HG02610 (cell line): ENCODE data around the gene DFFB.

ENCODE experiments used
- ATAC-seq: cut with Tn5 transposase; IDR thresholded peaks from one replicate; pipeline ENCODE4 v1.9.1; 2021; ENCODE audit warnings: mild to moderate bottlenecking, moderate library complexity; ENCODE audit not compliant: unreplicated experiment

The DFFB gene

GRCh38 chr1:3923378-3924185, 66.3 kb downstream of the DFFB start:
- no peak for ATAC-seq

- ATAC-seq, result no peak
Measured at GRCh38 chr1:3924186-3924824, 67.0 kb downstream of the DFFB start.

- ATAC-seq, result no peak
Measured at GRCh38 chr1:3924825-3925220, 67.5 kb downstream of the DFFB start.

GRCh38 chr1:3925256-3925655, 68.0 kb downstream of the DFFB start:
- no peak for ATAC-seq

- no peak for ATAC-seq
Measured at GRCh38 chr1:3925762-3926161, 68.5 kb downstream of the DFFB start.

- ATAC-seq, result no peak
Measured at GRCh38 chr1:3926956-3927355, 69.7 kb downstream of the DFFB start.

- ATAC-seq, result no peak
Measured at GRCh38 chr1:3928586-3928985, 71.3 kb downstream of the DFFB start.

- ATAC-seq, result no peak
Measured at GRCh38 chr1:3929126-3929525, 71.8 kb downstream of the DFFB start.

- ATAC-seq, result no peak
Measured at GRCh38 chr1:3930301-3931006, 73.2 kb downstream of the DFFB start.

GRCh38 chr1:3931007-3931912, 74.0 kb downstream of the DFFB start:
- no peak for ATAC-seq

GRCh38 chr1:3932156-3932919, 75.1 kb downstream of the DFFB start:
- no peak for ATAC-seq
